ENCODE data around the gene B3GNT8.
A peak's percentile ranks its signal among the peaks of the same experiment; 100 is the strongest.
"Not testable (repeated sequence)": the region's sequence is repeated elsewhere in the genome, so short reads cannot be mapped to it uniquely, and the experiment has no call there.

B3GNT8 gene

GRCh38 chr19:41413947-41414346 lies 13.2 kb downstream of the B3GNT8 start:
- no peak for DNase-seq

- no peak for DNase-seq
Measured at GRCh38 chr19:41412953-41413352, 14.2 kb downstream of the B3GNT8 start.

GRCh38 chr19:41411968-41412265 lies 15.3 kb downstream of the B3GNT8 start:
- no peak for DNase-seq

- no peak for DNase-seq
Measured at GRCh38 chr19:41411100-41411967, 15.8 kb downstream of the B3GNT8 start.

GRCh38 chr19:41410336-41411054 lies 16.7 kb downstream of the B3GNT8 start:
- no peak for DNase-seq

GRCh38 chr19:41409288-41409687 lies 17.9 kb downstream of the B3GNT8 start:
- DNase-seq: no peak

GRCh38 chr19:41408846-41409245 lies 18.3 kb downstream of the B3GNT8 start:
- not testable (repeated sequence) for DNase-seq

GRCh38 chr19:41408256-41408655 lies 18.9 kb downstream of the B3GNT8 start:
- no peak for DNase-seq

- DNase-seq: no peak
Measured at GRCh38 chr19:41407271-41407670, 19.9 kb downstream of the B3GNT8 start.

GRCh38 chr19:41405776-41406175 lies 21.4 kb downstream of the B3GNT8 start:
- no peak for DNase-seq

GRCh38 chr19:41403181-41403970 lies 23.8 kb downstream of the B3GNT8 start:
- DNase-seq: no peak

GRCh38 chr19:41402010-41402409 lies 25.2 kb downstream of the B3GNT8 start:
- no peak for DNase-seq

GRCh38 chr19:41401483-41401882 lies 25.7 kb downstream of the B3GNT8 start:
- DNase-seq: no peak

GRCh38 chr19:41399525-41399924 lies 27.6 kb downstream of the B3GNT8 start:
- no peak for DNase-seq

GRCh38 chr19:41399091-41399490 lies 28.1 kb downstream of the B3GNT8 start:
- DNase-seq: no peak

- DNase-seq: no peak
Measured at GRCh38 chr19:41398598-41398997, 28.6 kb downstream of the B3GNT8 start.

- no peak for DNase-seq
Measured at GRCh38 chr19:41398050-41398418, 29.1 kb downstream of the B3GNT8 start.

- peak; percentile 99 for DNase-seq
Measured at GRCh38 chr19:41397086-41398049, 29.8 kb downstream of the B3GNT8 start, which contains the start of the genes BCKDHA and EXOSC5. TSS of gene BCKDHA (plus strand) at chr19:41397818. CDS start at chr19:41397828, 10 bp downstream. TSS of gene EXOSC5 (minus strand) at chr19:41397359. CDS start at chr19:41397328, 31 bp downstream.

GRCh38 chr19:41395355-41395754 lies 31.8 kb downstream of the B3GNT8 start:
- no peak for DNase-seq

GRCh38 chr19:41392775-41393174 lies 34.4 kb downstream of the B3GNT8 start:
- no peak for DNase-seq

GRCh38 chr19:41391618-41392017 lies 35.6 kb downstream of the B3GNT8 start:
- no peak for DNase-seq

- no peak for DNase-seq
Measured at GRCh38 chr19:41386442-41386841, 40.7 kb downstream of the B3GNT8 start.
